Suprapubic skin (tissue), 4 donors: ENCODE data around the gene GSTK1.

Experiments used
- EP300 ChIP-seq: sonication (generic); formaldehyde crosslinking; IDR thresholded peaks from one replicate; pipeline ENCODE4 v1.6.1; 2017; ENCODE audit warnings: antibody characterized with exemption
- POLR2A ChIP-seq, 2 donors: fragments of 450-650 bp; IDR thresholded peaks; one replicate each; pipeline ENCODE4 v1.6.1; 2017; ENCODE audit warnings: antibody characterized with exemption in 2 of 2, mild to moderate bottlenecking in 2 of 2, moderate library complexity in 2 of 2
- POLR2AphosphoS5 ChIP-seq, 3 donors: sonication (generic); formaldehyde crosslinking; IDR thresholded peaks; one replicate each; pipeline ENCODE4 v1.6.1; 2017; ENCODE audit warnings: antibody characterized with exemption in 3 of 3
- TF ChIP-seq, protein P1 (sequence below), 2 donors: fragments of 200-600 bp in 1 of 2; fragments of 450-650 bp in 1 of 2; sonication (generic) in 1 of 2; IDR thresholded peaks; one replicate each; pipeline ENCODE4 v1.5.1; 2016 to 2019; ENCODE audit warnings: antibody characterized with exemption in 2 of 2, mild to moderate bottlenecking in 1 of 2, moderate library complexity in 1 of 2

- TF ChIP-seq, protein P1, sequence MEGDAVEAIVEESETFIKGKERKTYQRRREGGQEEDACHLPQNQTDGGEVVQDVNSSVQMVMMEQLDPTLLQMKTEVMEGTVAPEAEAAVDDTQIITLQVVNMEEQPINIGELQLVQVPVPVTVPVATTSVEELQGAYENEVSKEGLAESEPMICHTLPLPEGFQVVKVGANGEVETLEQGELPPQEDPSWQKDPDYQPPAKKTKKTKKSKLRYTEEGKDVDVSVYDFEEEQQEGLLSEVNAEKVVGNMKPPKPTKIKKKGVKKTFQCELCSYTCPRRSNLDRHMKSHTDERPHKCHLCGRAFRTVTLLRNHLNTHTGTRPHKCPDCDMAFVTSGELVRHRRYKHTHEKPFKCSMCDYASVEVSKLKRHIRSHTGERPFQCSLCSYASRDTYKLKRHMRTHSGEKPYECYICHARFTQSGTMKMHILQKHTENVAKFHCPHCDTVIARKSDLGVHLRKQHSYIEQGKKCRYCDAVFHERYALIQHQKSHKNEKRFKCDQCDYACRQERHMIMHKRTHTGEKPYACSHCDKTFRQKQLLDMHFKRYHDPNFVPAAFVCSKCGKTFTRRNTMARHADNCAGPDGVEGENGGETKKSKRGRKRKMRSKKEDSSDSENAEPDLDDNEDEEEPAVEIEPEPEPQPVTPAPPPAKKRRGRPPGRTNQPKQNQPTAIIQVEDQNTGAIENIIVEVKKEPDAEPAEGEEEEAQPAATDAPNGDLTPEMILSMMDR (IDR thresholded peaks at IDR 0.05): no peak
- no peak for TF ChIP-seq POLR2AphosphoS5 (IDR thresholded peaks at IDR 0.05)
- no peak for TF ChIP-seq POLR2A (IDR thresholded peaks at IDR 0.05)
- TF ChIP-seq EP300: no peak
Observed at GRCh38 chr7:143304938-143305337, 41.7 kb downstream of the GSTK1 start.
